GM23248 (cell line): ENCODE data around the gene ZNF653.

Source experiments
- EZH2 ChIP-seq: fragments of 200-600 bp; sonication (generic); IDR thresholded peaks from 2 replicates; pipeline ENCODE4 v1.6.1; 2018; ENCODE audit warnings: antibody characterized with exemption, mild to moderate bottlenecking; ENCODE audit not compliant: insufficient read depth, poor library complexity, severe bottlenecking
- EZH2phosphoT487 ChIP-seq: fragments of 200-600 bp; sonication (generic); IDR thresholded peaks from 2 replicates; pipeline ENCODE4 v1.6.1; 2018; ENCODE audit warnings: antibody characterized with exemption, moderate library complexity, mild to moderate bottlenecking, low read depth; ENCODE audit not compliant: insufficient read depth

GRCh38 chr19:11535792-11536595 lies 30.4 kb upstream of the ZNF653 start:
- no peak for TF ChIP-seq EZH2phosphoT487
- TF ChIP-seq EZH2, result no peak
